GM18499 (cell line): ENCODE measurements around the gene PERM1.
"Not testable (repeated sequence)": the region's sequence is repeated elsewhere in the genome, so short reads cannot be mapped to it uniquely, and the experiment has no call there.

ENCODE experiments used
- ATAC-seq: cut with Tn5 transposase; IDR thresholded peaks from one replicate; pipeline ENCODE4 v1.9.1; 2021; ENCODE audit warnings: moderate number of reproducible peaks; ENCODE audit not compliant: insufficient read depth, unreplicated experiment

The PERM1 gene

DNA sequence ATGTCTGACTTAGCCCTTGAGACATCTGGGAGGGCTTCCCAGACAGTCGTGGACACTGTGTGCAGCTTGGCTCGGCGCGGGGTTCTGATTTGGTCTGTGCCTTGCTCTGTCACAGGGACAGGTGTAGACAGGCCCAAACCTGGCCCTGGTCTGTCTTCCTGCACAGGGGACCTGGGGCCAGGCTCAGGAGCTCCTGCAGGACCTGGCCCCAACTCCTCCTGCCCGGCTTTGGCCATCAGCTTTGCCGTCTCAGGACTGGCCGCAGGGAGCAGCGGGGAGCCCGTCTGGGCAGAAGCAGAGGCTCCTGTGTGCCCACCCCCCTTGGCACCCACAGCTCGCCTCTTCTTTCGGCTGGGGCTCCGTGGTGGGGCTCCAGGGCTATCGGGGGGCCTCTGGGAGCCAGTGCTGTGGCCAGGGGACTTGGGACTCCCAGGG lies 1.7 kb downstream of the PERM1 start:
- no peak for ATAC-seq

DNA sequence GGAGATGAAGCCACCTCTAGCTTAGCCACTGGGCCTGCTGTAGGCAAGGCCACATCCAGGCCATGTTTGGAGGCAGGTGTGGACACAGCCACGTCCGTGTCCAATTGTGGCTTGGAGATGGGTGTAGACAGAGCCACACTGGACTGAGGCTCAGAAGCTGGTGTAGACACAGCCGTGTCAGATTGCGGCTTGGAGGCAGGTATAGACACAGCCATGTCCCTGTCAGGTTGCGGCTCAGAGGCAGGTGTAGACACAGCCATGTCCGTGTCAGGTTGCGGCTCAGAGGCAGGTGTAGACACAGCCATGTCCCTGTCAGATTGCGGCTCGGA lies 2.2 kb downstream of the PERM1 start:
- ATAC-seq: no peak

DNA sequence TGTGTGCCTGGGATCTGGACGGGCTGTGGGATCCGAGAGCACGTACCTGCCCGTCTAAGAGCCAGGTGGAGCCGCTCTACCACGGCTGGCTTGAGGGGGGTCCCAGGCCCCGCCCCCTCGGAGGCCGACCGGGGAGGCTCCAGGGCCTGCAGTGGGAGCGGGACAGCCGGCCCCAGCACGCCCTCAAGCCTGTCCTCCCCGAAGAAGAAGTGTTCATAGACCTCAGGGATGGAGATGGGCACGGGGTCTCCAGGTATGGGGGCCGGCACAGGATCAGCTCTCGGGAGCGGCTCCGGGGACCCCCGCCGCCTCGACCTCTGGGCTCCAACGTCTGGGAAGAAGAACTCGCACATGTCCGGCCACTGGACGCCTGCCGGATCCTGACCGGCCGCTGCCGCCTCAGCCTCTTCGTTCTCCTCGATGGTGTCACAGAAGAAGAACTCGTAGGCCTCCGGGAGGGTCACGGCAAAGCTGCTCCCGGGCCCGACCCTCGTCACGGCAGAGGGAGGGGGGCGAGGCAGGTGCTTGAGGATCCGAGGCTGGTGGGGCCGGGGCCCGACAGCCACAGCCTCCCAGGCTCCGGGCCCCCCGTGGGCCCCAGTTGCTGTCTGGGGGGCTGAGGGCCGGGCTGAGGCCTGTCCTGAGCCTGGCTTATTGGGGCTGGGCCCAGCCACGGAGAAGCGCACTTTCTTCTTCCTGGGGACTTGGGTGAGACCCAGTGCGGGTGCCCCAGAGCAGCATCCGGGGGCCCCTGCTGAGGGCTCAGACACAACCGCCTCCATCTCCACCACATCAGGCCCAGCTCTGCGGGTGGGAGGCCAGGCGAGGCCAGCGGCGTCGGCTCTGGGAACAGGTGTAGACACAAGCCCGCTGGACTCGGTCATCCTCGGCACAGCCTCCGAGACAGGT lies 2.8 kb downstream of the PERM1 start:
- no peak for ATAC-seq

DNA sequence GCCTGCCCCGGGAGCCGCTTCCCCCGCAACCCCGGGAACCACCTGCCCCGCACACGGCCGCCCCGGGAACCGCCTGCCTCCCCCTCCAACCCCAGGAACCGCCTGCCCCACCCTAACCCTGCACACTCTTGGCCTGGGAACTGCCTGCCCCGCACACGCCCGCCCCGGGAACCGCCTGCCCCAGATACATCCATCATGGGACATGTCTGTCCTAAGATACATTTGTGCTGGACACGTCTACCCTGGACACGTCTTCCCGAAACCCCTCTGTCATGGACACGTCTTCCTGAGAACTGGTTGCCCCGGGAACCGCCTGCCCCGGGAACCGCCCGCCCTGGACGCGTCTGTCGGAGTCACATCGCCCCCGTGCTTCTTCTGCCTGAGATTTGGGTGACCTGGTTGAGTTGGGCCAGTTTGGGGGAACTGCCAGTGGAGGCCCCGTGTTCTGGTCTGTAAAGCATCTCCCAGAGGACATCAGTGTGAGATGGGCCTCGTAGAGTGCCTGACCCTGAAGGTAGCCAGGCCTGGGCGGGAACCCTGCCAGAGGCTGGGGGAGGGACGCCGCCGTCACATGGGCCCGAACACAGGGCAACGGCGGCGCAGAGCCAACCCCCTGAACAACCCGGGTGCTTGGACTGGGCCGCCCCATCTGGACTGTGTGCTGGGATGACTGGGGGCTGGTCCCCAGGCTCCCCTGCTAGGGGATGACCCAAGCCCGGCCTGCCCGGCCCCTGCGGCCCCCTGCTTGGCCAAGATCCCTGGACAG lies 3.6 kb downstream of the PERM1 start:
- ATAC-seq: no peak

DNA sequence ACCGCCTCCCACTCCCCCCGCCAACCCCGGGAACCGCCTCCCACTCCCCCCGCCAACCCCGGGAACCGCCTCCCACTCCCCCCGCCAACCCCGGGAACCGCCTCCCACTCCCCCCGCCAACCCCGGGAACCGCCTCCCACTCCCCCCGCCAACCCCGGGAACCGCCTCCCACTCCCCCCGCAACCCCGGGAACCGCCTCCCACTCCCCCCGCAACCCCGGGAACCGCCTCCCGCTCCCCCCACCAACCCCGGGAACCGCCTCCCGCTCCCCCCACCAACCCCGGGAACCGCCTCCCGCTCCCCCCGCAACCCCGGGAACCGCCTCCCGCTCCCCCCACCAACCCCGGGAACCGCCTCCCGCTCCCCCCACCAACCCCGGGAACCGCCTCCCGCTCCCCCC lies 5.1 kb downstream of the PERM1 start:
- ATAC-seq: not testable (repeated sequence)

DNA sequence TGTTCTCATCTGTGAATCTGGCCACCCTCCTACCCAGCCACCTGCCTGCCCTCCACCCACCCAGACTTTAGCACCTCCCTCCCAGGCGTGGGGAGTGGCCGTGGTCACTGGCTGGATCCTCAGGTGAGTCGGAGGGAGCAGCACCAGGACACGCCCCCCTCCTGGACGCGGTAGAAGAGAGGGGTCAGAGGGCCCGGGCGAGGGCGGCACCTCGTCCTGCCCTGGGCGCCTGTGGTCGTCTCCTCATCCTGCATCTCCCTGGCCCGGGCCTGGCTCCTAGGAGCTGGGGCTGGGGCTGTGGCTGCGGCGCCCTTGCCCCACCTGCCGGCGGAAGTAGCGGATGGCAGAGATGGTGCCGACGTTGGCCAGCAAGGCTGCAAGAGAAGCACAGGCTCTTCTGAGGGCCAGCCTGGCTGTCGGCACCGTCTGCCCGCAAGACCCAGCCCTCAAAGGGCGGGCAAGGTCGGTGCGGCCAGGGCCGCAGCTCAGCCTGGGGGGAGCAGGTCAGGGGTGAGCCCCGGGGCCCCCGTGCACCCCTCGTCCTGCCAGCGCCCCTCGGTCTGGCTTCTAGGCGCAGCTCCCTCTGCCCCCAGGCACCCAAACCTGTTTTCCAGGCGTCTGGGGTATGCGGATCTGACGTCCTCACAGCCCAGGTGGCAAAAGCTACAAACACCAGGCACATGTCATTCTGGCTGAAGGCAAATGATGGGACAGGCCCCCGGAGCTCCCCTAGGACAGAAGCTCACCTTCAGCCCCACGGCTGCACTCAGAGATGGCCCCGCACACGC lies 5.8 kb downstream of the PERM1 start:
- no peak for ATAC-seq

DNA sequence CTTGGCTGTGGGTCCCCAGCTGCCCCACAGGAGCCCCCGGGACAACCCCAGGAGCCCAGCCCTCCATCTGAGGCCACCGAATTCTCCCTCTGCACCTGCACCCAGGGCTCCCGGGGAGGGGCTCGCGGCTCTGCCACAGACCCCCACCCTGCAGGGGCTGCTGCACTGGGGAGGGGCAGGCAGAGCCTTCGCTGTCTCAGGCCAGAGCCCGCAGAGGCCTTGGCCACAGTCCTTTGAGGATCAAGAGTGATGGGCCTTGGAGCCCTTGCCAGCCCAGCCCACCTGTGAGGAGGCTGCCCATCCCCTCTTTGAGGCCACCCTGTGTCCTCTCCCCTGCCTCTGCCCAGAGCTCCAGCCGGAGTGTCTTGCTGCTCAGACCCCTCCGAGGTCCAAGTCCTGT lies 6.5 kb downstream of the PERM1 start:
- no peak for ATAC-seq

DNA sequence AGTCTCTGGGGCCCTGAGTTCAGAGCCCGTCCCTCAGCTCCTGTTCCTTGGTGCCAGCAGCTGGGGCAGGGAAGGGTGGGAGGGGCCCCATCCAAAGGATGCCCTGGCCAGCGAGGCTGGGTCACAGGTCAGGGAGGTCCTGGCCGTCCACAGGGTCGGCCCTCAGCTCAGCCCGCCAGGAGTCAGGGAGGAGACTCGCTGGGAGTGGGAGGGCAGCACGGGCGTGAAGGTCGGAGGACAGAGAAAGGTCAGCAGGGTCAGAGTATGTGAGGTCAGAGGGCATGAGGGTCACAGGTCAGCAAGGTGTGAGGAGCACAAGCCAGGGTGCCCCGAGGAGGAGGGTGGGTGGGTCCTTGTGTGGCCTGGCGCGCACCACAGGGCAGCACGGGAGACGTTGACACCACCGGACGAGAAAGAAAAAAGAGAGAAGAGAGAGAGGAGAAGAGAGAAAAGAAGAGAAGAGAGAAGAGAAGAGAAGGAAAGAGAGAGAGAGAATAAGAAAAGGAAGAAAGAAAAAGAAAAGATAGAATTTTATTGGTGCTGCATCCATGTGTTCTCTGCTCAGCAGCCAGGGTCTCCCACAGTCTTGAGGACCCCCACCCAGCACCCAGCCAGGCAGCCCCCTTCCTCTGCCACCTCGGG lies 7.1 kb downstream of the PERM1 start:
- no peak for ATAC-seq

DNA sequence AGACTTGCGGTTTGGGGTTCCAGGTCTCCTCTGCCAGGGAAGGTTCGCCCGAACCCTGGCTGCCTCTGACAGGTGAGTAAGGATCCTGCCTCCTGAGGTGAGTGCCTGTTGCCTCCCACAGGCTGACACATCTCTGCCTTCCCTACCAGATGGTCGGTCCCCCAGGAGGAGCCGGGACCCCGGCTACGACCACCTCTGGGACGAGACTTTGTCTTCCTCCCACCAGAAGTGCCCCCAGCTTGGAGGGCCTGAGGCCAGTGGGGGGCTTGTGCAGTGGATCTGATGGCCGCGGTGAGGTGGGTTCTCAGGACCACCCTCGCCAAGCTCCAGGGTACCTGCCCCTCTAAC lies 7.6 kb downstream of the PERM1 start:
- ATAC-seq: no peak

DNA sequence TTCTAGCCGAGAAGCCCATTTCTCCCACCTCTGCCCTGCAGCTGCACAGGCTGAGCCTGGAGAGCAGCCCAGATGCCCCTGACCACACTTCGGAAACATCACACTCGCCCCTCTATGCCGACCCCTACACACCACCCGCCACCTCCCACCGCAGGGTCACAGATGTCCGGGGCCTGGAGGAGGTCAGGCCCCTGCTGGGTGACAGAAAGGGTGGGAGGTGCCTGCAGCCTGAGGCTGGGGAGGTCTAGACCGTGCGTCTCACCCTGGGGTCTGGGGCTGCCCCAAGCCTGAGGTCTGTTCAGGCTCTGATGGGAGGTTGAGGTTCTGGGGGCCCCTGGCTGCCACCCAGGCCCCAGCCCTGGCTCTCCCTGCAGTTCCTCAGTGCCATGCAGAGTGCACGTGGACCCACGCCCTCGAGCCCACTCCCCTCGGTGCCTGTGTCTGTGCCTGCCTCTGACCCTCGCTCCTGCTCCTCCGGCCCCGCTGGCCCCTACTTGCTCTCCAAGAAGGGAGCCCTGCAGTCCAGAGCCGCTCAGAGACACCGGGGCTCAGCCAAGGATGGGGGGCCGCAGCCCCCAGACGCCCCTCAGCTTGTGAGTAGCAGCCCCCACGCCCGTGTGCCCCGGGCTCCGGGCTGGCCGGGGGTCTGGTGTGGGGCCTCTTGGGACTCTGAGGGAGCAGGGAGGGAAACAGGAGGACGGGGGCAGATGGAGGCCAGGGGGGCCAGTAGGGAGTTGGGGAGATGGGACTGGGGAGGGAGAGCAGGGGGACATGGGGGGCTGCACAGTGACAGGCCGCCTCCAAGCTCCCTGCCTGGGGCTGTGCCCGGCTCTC lies 8.2 kb downstream of the PERM1 start:
- no peak for ATAC-seq

DNA sequence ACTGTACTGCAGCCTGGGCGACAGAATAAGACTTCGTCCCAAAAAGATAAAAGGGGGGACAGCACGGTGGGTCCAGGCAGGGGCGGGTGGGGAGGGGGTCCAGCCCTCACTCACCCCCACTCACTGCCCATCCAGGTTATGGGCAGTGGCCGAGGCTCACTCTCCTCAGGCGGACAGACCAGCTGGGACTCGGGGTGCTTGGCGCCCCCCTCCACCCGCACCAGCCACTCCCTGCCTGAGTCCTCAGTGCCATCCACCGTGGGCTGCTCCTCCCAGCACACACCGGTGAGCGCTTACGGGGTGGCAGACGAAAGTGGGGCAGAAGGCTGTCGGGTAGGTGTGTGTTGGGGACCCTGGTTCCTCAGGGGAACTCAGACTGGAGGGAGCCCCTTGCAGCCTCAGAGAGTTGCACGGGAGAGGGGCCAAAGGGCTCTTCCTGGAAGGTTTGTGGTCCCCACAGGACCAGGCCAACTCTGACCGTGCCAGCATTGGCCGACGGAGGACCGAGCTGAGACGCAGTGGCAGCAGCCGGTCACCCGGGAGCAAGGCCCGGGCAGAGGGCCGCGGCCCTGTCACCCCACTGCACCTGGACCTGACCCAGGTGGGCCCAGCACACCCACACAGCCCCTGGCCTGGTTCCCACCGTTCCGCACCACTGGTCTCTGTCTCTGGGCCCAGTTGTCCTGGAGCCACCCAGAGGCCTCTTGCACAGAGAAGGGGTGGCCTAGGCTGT lies 9.0 kb downstream of the PERM1 start:
- ATAC-seq: no peak

DNA sequence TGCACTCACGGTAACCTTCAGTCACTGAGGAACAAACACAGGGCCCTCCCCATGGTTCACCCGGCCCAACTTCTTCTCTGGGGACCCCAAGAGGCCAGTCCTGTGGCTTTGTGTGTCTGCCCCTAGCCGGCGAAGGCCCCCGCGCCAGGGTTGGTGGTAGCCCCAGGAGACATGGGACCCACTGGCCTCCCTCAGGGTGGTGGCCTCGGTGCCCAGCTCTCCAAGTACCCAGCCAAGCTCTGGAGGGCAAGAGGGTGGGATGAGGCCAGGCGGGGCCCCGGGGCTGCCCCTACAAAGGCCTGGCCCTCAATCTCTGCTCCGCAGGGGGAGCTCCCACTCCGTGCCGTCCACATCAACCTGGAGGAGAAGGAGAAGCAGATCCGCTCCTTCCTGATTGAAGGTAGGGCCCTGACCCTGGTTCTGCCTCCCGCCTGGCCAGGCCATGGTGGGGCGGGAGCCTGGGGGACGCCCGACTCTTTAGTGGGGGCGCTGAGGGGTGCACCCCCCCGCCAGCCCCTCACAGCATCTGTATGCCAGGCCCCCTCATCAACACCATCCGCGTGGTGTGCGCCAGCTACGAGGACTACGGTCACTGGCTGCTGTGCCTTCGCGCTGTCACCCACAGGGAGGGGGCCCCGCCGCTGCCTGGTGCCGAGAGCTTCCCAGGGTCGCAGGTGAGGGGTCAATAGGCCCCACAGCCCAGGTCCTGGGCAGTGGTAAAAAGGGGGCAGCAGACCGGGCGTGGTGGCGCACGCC lies 10.0 kb downstream of the PERM1 start:
- no peak for ATAC-seq

DNA sequence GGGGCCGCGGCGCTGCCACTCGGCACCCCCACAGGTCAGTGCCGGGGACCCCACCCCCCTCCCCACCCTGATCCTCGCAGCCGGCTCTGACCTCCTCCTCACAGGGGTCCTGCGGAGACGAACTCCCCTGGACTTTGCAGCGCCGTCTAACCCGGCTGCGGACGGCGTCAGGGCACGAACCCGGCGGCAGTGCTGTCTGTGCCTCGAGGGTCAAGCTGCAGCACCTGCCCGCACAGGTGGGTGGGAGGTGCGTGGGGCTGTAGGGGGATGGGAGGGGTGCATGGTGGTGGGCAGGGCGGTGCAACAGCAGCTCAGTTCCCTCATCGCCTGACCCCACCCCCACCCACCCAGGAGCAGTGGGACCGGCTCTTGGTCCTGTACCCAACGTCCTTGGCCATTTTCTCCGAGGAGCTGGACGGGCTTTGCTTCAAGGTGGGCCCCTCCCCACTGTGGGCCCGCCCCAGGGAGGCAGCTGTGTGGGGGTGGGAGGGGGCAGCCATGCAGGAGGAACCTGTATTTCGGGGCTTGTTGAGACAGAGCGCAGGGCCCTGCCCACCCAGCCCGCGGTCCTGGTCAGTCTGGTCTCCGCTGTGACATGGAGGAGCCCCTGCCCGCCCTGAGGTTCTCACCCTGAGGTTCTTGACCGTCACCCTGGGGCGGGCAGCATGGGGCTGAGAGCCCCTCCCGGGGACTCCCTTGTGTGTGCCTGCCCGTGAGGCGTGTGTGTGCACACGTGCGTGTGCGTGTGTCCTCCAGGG lies 10.7 kb downstream of the PERM1 start:
- ATAC-seq: no peak

DNA sequence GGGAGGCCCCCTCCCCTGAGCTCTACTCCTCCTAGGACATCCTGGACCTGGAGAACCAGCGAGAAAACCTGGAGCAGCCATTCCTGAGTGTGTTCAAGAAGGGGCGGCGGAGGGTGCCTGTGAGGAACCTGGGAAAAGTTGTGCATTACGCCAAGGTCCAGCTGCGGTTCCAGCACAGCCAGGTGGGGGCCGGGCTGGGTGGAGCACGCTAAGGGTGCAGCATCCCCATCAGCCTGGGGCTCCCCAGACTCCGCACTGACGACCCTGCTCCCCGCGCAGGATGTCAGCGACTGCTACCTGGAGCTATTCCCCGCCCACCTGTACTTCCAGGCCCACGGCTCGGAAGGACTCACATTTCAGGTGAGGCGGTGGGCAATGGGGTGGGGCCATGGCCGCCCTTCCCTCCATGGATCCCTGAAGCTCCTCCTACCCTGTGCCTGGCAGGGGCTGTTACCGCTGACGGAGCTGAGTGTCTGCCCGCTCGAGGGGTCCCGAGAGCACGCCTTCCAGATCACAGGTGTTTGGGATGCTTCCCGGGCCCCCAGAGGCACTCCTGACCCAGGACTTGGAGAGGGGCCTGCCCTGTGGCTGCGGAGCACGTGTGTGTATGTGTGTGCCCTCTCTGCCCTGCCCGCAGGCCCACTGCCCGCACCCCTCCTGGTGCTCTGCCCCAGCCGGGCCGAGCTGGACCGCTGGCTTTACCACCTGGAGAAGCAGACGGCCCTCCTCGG lies 11.5 kb downstream of the PERM1 start:
- no peak for ATAC-seq

DNA sequence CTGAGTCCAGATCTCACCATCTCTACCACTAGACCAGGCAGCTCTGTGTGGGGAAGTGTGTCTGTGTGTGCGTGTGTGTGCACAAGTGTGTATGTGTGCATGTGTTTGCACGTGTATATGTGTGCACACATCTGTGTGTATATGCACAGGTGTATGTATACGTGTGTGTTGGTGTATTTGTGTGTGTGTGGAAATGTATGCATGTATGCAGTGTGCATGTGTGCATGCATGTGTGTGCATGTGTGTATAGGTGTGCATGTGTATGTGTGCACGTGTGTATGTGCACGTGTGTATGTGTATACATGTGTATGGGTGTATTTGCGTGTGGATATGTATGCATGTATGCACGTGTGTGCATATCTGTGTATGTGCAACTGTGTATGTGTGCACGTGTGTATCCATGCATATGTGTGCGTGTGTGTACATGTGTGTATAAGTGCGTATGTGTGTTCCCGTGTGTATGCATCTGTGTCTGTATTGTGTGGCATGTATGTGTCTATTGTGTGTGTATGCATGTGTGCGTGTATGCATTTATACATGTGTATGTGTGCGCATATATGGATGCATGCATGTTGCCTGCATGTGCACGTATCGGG lies 12.5 kb downstream of the PERM1 start:
- ATAC-seq: no peak

DNA sequence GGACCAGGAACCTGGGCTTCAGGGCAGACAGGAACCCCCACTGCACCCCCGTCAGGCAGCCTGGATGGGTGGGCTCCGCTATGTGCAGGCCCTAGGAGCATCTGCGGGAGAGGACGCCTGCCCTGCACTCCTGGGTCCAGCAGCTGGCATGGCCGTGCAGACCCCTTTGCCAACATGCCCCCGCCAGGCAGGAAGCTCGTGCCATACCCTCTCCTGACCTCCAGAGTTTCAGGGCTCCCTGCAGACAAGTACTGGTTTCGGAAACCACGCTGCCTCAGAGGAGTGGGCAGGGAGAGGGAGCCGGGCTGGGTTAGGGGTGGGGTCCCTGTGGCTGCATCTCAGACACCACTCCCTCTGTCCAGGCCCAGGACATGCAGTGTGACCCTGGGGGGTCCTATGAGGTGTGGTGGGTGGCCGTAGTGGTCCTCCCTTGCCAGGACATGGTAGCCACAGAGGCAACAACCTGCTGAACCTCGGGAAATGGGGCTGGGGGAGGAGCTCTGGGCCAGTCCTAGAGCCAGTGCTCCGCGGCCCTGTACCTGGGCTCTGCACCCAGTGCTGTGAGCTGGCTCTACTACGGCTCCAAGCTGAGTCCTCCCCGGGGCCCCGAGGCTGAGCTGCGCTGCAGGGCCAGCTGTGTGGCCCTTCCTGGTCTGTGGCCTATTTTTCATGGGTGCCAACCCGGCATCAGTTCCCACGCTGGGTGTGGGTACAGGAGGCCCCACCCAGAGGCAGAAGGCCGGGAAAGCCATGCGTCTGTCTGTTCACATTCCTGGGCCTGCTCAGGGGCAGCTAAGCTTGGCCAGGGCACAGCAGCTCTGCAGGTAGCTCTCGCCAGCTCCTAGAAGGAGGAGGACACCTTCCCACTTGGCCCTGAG lies 14.2 kb downstream of the PERM1 start:
- ATAC-seq: no peak
